Measurements from ENCODE around the gene CPNE2.

Gene CPNE2

DNA sequence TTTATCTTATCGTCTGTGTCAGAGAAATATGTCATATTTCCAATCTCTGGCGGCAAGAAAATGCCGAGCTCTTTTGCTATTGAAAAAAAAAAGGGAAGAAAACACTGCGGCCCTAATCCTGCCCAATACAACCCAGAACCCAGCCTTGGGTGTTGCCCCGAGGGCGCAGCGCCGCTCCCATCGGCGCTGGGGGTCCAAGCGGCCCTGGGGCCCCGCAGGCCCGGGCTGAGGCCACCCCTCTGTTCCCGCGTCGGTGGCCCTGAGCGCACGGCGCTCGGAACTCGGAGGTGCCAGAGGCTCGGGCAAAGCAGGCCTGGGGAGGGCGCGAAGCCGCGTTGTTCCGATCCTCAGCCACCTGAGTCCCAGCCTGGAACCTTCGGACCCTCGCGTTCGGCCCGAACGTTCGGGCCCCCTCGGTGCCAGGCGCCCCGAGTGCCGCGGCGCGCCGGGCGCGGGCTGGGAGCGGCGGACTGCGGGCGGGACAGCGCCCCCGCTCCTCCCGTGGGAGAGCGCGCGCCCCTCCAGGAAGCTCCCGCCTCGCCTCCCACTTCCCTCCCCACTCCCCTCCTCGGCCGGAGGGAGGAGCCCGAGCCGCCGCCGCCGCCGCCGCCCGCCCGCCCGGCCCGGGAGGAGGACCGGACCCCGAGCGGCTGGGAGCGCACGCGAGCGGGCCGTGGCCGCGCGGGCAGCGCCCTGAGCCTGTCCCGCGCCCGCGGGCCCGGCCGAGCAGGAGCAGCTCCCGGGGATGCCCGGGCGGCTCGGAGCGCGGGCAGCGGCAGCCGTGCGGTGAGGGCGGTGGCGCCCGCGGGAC lies at the start of gene CPNE2:
CPNE2 (plus strand) TSS at position 609 of the 811 bp plus-strand sequence. CDS start 18,160 bp downstream, outside the sequence.
- peak; percentile 62 to 67 for ATAC-seq (replicated peaks)
- no peak for DNase-seq
- Mint-ChIP-seq H3K4me1 (peaks cover 9 to 25% of the 10 kb centered on the region in 2 donors), H3K9me3 (no peaks in the 10 kb centered on the region), H3K4me3 (peak within 1 kb of the TSS; percentile 80 to 87), H3K27ac (peak within 1 kb of the TSS; percentile 82), H3K27me3 (peaks cover 8 to 18% of the 10 kb centered on the region in 2 donors), H3K36me3 (peaks cover 10 to 12% of the 10 kb centered on the region in 2 donors)

DNA sequence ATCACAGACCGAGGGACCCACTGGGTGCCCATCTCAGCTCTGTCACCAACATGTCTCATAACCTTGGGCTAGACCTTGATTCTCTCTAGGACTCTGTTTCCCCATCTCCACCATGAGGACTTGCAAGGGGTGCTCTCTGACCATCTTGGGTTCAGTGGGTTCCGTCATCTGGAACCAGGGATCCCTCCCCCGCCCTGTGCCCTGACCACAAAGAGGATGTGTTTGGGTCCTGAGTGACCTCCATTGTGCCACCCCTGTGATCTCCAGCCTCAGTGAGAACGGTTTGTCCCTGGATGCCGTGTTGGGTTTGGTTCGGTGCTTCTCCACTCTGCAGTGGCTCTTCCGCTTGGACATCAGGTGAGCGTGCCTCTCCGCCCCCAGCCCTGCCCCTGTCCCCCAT lies 49.1 kb upstream of the CPNE2 start:
- Mint-ChIP-seq H3K9me3 (peaks cover 0 to 4% of the 10 kb centered on the region in 2 donors), H3K27me3 (no peaks in the 10 kb centered on the region), H3K36me3 (peaks cover 62 to 82% of the 10 kb centered on the region in 2 donors), H3K4me3 (peak overlapping the region; percentile 53), H3K4me1 (peaks cover 84 to 97% of the 10 kb centered on the region in 2 donors), H3K27ac (peak overlapping the region; percentile 97)
- ATAC-seq (replicated peaks) (no peak), DNase-seq (no peak)

DNA sequence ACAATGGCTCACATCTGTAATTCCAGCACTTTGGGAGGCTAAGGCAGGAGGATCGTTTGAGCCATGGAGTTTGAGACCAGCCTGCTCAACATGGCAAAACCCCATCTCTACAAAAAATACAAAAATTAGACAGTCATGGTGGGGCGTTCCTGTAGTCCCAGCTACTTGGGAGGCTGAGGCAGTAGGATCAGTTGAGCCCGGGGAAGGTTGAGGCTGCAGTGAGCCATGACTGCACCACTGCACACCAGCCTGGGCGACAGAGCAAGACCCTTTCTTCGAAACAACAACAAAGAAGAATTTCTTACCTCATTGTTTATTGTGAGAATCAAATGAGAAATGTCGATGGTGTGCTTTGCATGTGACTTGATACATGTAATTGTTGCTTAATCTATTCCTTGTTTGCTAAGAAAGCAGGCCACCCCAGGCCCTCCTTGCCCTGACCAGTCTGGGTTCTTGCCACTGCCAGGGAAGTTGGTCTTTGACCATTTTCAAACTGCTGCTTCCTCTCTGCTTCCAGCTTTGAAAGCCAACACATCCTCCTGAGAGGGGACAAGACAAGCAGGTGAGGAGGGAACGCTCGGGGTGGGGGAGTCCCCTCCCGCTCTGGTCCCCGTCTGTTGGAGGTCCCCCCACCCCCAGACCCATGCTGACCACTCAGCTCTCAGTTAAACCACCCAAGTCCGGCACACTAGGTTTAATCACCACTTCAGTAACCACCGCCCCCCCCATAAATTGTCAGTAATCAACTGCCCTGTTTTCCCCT lies 47.3 kb upstream of the CPNE2 start:
- H3K9me3 Mint-ChIP-seq, result peaks cover 0 to 4% of the 10 kb centered on the region in 2 donors
- ATAC-seq (replicated peaks), result peak; percentile 1 to 2
- peaks cover 64 to 86% of the 10 kb centered on the region in 2 donors for H3K36me3 Mint-ChIP-seq
- H3K4me1 Mint-ChIP-seq, result peaks cover 75 to 92% of the 10 kb centered on the region in 2 donors
- peak; percentile 44 for DNase-seq
- H3K27ac Mint-ChIP-seq, result peak overlapping the region; percentile 97
- H3K27me3 Mint-ChIP-seq, result no peaks in the 10 kb centered on the region
- H3K4me3 Mint-ChIP-seq, result peak overlapping the region; percentile 46 to 72

DNA sequence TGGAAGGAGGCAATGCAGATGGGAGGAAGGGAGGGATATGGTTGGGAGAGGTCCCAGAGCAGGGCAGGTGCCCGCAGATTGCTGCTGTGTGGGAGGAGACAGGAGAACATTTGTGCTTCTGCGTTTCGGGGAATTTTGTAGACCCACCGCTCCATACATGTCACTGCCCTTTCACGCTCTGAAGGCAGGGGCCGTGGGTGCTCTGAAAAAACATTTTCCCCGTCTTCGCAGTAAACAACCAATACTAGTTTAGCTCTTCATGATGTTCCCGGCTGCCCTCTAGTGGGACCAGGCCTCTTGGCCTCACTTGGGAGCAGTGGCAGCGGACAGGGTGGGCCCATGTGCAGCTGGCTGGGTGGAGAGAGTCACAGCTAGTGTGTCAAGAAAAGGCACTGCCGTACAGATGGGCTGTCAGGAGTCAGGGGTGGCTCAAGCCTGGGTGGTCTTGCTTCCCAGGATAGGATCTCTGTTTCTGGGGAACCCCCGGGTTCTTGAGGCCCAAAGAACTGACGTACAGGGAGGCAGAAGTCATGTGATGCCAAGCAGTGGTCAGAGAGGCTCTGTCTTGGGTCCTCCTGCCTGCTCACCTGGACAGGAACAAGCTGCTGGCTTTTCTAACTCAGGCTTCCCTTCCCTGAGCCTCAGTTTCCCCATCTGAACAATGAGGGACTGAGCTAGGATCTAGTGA lies 46.5 kb upstream of the CPNE2 start:
- Mint-ChIP-seq H3K27me3 (no peaks in the 10 kb centered on the region), H3K27ac (peak overlapping the region; percentile 97), H3K36me3 (peaks cover 64 to 85% of the 10 kb centered on the region in 2 donors), H3K4me1 (peaks cover 75 to 92% of the 10 kb centered on the region in 2 donors), H3K4me3 (peak overlapping the region; percentile 46 to 72), H3K9me3 (peaks cover 0 to 4% of the 10 kb centered on the region in 2 donors)
- ATAC-seq (replicated peaks) (peak; percentile 38 to 40), DNase-seq (peak; percentile 86)

DNA sequence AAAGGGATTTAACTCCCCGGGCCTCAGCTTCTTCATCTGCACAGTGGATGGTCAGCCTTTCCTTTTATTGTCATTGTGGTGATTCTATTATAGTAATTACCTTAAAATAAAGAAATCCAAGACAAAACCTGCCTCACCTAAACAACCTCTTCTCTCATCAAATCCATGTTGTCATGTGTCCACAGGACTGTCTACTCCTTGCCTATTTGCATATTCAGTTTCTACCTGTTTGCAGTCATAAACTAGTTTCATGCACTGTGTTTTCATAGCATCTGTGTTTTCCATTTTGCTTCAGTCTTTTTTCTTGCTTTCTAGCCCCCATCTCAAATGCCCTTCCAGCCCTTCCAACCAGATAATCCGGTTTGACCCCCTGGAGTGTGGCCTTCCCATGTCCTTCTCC lies 44.3 kb upstream of the CPNE2 start:
- Mint-ChIP-seq H3K27ac (peak overlapping the region; percentile 97), H3K4me1 (peaks cover 68 to 92% of the 10 kb centered on the region in 2 donors), H3K4me3 (peak overlapping the region; percentile 31 to 40), H3K36me3 (peaks cover 74 to 91% of the 10 kb centered on the region in 2 donors), H3K9me3 (peaks cover 2 to 4% of the 10 kb centered on the region in 2 donors), H3K27me3 (no peaks in the 10 kb centered on the region)
- DNase-seq (no peak), ATAC-seq (replicated peaks) (no peak)

DNA sequence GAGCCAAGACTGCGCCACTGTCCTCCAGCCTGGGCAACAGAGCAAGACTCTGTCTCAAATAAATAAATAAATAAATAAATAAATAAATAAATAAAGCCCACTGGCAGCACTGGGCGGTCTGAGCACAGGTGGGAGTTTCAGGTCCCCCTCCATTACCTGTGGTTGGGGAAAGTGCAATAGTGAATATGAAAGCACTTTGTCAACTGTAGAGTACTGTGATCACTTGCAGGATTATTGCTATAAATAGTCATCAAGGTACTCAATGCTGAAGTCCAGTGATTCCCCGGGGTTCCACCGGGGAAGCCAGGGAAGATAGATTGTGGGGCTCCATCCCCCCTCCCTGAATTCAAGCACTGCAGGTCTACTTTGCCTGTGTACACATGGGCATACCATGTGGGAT lies 42.7 kb upstream of the CPNE2 start:
- H3K4me1 Mint-ChIP-seq, result peaks cover 65 to 89% of the 10 kb centered on the region in 2 donors
- H3K27me3 Mint-ChIP-seq, result no peaks in the 10 kb centered on the region
- peaks cover 2 to 4% of the 10 kb centered on the region in 2 donors for H3K9me3 Mint-ChIP-seq
- peak overlapping the region; percentile 100 for H3K27ac Mint-ChIP-seq
- ATAC-seq (replicated peaks) (peak; percentile 50 to 51), DNase-seq (peak; percentile 57)
- H3K36me3 Mint-ChIP-seq, result peaks cover 69 to 86% of the 10 kb centered on the region in 2 donors
- peak overlapping the region; percentile 73 to 91 for H3K4me3 Mint-ChIP-seq

DNA sequence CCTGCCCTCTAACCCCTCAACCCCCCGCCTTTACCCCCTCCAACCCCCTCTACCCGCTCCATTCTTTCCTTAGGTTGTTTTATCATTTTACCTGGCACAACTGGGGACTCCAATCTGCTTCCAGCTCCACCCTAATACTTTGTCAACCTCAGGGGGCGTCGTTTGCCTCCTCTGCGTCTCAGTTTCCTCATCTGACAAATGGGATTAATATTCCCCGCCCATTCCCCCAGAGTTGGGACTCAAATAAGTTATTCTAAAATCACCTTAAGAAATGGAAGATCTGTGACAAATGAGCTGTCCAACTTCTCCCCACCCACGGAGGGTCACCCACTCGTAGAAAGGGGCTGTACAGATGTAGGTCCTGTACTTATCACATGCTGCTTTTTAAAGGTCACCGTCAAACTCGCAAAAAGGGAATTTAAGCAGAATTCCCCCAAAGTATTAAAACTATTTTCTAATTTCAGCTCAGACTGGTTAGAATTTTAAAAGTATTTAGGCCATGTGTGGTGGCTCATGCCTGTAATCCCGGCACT lies 40.6 kb upstream of the CPNE2 start:
- Mint-ChIP-seq H3K4me3 (peak overlapping the region; percentile 71 to 91), H3K4me1 (peaks cover 45 to 81% of the 10 kb centered on the region in 2 donors), H3K27me3 (no peaks in the 10 kb centered on the region), H3K27ac (peak overlapping the region; percentile 100), H3K9me3 (peaks cover 2 to 4% of the 10 kb centered on the region in 2 donors), H3K36me3 (peaks cover 63 to 78% of the 10 kb centered on the region in 2 donors)
- ATAC-seq (replicated peaks) (peak; percentile 79 to 83), DNase-seq (peak; percentile 78)

DNA sequence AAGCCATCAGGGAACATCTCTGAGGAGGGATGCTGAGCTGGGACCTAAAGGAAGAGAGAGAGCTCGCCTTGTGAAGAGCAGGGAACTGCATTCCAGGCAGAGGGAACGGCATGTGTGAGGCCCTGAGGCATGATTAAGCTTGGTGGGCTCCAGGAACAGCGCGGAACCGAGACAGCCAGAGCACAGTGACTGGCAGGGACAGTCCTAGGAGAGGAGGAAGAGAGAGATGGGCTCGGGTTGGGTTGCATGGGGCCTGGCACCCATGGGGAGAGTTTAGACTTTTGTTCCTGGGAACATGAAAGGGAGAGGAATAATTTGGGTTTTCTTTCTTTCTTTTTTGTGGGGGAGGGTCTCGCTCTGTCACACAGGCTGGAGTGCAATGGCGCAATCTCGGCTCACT lies 39.2 kb upstream of the CPNE2 start:
- peak overlapping the region; percentile 100 for H3K27ac Mint-ChIP-seq
- peaks cover 2 to 4% of the 10 kb centered on the region in 2 donors for H3K9me3 Mint-ChIP-seq
- H3K4me3 Mint-ChIP-seq, result peak overlapping the region in 1 of 2 donors; percentile 39
- H3K27me3 Mint-ChIP-seq, result no peaks in the 10 kb centered on the region
- peaks cover 68 to 72% of the 10 kb centered on the region in 2 donors for H3K36me3 Mint-ChIP-seq
- DNase-seq, result no peak
- no peak for ATAC-seq (replicated peaks)
- peaks cover 37 to 73% of the 10 kb centered on the region in 2 donors for H3K4me1 Mint-ChIP-seq

DNA sequence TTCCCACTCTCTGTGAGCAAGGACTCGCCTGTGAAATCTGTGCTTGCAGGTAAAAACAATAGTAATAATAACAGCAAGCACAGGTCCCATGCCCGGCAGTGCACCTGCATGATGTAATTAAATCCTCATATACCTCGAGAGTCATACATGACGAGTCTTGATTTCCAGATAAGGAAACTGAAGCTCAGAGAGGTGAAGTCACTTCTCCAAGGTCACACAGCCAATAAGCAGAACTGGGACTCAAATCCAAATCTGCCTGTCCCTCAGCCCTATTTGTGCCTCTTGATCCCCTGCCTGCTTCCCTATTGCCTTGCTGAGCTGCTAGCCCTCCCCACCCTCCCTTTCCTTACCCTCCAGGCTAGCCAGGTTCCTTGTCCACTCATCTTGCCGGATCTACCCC lies 38.0 kb upstream of the CPNE2 start:
- H3K27me3 Mint-ChIP-seq, result no peaks in the 10 kb centered on the region
- H3K4me3 Mint-ChIP-seq, result no peak overlapping the region
- peaks cover 38 to 74% of the 10 kb centered on the region in 2 donors for H3K4me1 Mint-ChIP-seq
- peak overlapping the region; percentile 69 for H3K27ac Mint-ChIP-seq
- peaks cover 65 to 68% of the 10 kb centered on the region in 2 donors for H3K36me3 Mint-ChIP-seq
- peaks cover 2 to 4% of the 10 kb centered on the region in 2 donors for H3K9me3 Mint-ChIP-seq
- ATAC-seq (replicated peaks), result no peak
- no peak for DNase-seq

DNA sequence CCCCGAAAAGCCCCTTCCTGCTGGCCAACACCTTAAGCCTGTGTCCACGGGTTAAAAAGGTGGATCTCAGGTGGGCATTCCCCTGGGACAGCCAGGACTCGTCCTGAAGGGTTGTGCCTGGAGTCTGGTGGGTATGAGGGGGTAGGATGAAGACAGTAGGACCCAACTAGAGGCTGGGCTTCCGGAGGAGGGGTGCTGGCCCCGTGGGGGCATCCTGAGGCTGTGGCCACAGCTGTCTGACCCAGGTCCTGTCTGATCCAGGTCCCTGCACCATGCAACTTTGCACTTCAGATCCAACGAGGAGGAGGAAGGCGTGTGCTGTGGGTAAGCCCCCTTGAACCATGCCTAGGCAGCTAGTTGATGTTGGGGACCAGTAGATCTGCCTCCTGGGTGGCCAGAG lies 37.6 kb upstream of the CPNE2 start:
- H3K27me3 Mint-ChIP-seq, result no peaks in the 10 kb centered on the region
- peaks cover 67 to 69% of the 10 kb centered on the region in 2 donors for H3K36me3 Mint-ChIP-seq
- peak overlapping the region; percentile 69 for H3K27ac Mint-ChIP-seq
- DNase-seq (no peak), ATAC-seq (replicated peaks) (no peak)
- no peak overlapping the region for H3K4me3 Mint-ChIP-seq
- H3K4me1 Mint-ChIP-seq, result peaks cover 38 to 72% of the 10 kb centered on the region in 2 donors
- peaks cover 2 to 4% of the 10 kb centered on the region in 2 donors for H3K9me3 Mint-ChIP-seq

DNA sequence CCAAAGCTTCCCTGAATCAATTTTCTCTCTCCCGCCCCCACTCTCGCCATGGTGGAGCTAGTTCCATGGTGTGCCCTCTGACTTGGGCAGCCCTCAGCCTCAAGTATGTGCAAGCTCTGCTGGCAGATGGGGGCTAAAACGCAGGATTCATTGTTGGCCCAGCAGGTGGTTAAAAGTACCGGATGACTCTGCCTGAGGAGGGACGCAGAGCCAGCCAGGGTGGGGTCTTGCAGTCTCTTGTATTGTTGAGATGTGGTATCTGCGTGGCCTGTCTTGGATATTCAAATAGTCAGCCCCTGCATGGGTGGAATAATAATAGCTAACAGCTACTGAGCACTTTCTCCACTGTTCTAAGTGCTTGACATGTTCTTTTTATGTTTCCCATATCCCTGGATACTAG lies 36.7 kb upstream of the CPNE2 start:
- peaks cover 2 to 4% of the 10 kb centered on the region in 2 donors for H3K9me3 Mint-ChIP-seq
- no peak for ATAC-seq (replicated peaks)
- no peaks in the 10 kb centered on the region for H3K27me3 Mint-ChIP-seq
- H3K36me3 Mint-ChIP-seq, result peaks cover 67 to 68% of the 10 kb centered on the region in 2 donors
- no peak overlapping the region for H3K4me3 Mint-ChIP-seq
- H3K27ac Mint-ChIP-seq, result peak overlapping the region; percentile 48
- H3K4me1 Mint-ChIP-seq, result peaks cover 35 to 70% of the 10 kb centered on the region in 2 donors
- no peak for DNase-seq

DNA sequence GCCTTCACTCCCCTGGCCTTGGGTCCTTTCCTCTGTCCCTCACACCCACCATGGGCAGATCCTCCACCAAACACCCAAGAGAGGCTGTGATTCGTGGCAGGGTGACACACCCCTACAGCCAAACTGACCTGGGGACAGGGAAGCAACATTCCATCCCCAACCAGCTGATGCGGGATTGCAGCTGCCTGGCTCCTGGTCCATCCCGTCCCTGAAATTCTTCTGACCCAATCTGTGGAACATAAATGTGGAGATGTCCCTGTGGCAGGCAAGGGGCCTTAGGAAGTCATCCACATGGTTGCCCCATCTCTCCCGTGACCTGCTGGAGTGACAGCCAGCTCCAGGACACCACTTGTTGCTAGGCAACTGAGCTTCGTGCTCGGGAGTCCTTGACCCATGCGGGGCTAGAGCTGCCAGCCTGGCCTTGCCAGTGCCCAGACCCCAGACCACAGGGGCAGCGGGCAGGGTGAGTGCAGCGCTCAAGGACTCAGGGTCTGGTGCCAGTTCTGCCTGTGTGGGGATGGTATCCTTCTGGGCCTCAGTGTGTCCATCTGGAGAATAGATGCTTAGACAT lies 34.0 kb upstream of the CPNE2 start:
- Mint-ChIP-seq H3K4me3 (no peak overlapping the region), H3K9me3 (no peaks in the 10 kb centered on the region), H3K36me3 (peaks cover 60 to 65% of the 10 kb centered on the region in 2 donors), H3K4me1 (peaks cover 25 to 49% of the 10 kb centered on the region in 2 donors), H3K27ac (peak overlapping the region; percentile 56), H3K27me3 (no peaks in the 10 kb centered on the region)
- no peak for ATAC-seq (replicated peaks)
- no peak for DNase-seq

DNA sequence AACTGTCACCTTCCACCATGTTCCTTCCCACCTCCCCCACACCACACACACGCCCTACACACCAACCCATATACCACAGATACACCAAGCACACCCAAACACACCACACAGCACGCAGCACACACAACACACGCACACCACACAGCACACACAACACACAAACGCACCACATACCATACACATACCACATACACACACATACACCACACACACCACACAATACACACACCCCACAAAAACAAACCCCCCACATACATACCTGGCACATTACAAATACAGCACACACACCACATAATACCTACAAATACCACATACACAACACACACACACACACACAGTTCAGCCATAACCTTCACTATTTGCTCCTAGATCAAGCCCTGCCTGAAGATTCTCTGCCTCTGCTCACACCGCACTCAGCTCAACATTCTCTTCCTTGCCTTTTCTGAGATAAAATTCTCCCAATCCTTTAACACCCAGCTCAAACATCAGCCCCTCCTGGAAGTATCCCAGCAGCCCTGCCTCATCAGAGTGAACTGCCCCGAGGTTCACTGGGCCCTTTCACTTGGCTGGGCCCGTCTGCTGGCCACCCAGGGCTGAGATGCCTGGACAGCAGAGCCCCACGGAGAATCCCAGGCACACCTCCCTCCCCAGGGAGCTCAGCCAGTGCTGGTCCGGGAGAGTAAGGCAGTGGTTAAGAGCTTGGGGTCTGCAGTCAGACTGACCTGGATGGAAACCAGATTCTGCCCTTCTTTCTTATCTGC lies 31.9 kb upstream of the CPNE2 start:
- Mint-ChIP-seq H3K4me3 (no peak overlapping the region), H3K9me3 (no peaks in the 10 kb centered on the region), H3K4me1 (peaks cover 25 to 42% of the 10 kb centered on the region in 2 donors), H3K27ac (peak overlapping the region; percentile 42), H3K36me3 (peaks cover 55 to 64% of the 10 kb centered on the region in 2 donors), H3K27me3 (no peaks in the 10 kb centered on the region)
- DNase-seq, result no peak
- peak in 1 of 2 donors; percentile 19 for ATAC-seq (replicated peaks)

All from stimulated activated naive B cell treated with anti-CD40 and anti-IgM and Interleukin-4, amounts not matched to agents 10 μg/mL and 1 μg/mL and 100 μg/mL, for 72 hours (primary cell).